ENCODE data around the gene TGIF2.

DNA sequence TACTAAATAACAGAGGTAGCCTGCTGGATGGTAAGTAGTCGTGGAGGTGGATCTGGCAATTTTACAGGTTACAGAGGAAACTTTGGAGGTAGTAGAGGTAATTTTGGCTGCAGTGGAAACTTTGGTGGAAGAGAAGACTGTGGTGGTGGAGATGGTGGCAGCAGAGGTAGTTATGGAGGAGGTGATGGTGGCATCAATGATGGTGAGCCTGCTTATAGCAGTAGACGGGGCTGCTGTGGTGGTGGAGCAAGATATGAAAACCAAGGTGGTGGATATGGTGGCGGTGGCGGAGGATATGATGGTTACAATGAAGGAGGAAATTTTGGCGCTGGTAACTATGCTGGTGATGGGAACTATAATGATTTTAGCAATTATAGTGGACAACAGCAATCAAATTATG lies 47.5 kb downstream of the TGIF2 start:
- TF ChIP-seq GATA2 (CRISPR knock-in tag; IDR thresholded peaks at IDR 0.05), result no peak
- TF ChIP-seq, protein P1, sequence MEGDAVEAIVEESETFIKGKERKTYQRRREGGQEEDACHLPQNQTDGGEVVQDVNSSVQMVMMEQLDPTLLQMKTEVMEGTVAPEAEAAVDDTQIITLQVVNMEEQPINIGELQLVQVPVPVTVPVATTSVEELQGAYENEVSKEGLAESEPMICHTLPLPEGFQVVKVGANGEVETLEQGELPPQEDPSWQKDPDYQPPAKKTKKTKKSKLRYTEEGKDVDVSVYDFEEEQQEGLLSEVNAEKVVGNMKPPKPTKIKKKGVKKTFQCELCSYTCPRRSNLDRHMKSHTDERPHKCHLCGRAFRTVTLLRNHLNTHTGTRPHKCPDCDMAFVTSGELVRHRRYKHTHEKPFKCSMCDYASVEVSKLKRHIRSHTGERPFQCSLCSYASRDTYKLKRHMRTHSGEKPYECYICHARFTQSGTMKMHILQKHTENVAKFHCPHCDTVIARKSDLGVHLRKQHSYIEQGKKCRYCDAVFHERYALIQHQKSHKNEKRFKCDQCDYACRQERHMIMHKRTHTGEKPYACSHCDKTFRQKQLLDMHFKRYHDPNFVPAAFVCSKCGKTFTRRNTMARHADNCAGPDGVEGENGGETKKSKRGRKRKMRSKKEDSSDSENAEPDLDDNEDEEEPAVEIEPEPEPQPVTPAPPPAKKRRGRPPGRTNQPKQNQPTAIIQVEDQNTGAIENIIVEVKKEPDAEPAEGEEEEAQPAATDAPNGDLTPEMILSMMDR (IDR thresholded peaks at IDR 0.05 in 2 of 3, conservative IDR thresholded peaks at IDR 0.05 in 1 of 3; ENCODE audit: insufficient read depth in 2 of 3, low read depth in 1 of 3, low read length in 3 of 3), result no peak

Measured in K562 (cell line).